GM20000 (cell line): ENCODE data around the gene SDC3.

Experiments
- DNase-seq: peaks from one replicate; pipeline ENCODE4 v3.0.0; 2012; ENCODE audit warnings: low spot score
- CTCF ChIP-seq: IDR thresholded peaks from 2 replicates; pipeline ENCODE4 v1.5.1; 2012; ENCODE audit warnings: mild to moderate bottlenecking, control low read depth; ENCODE audit errors: extremely low read depth, missing control alignments

Gene SDC3

GRCh38 chr1:30875916-30876315 lies 32.6 kb downstream of the SDC3 start:
- no peak for DNase-seq
- TF ChIP-seq CTCF: no peak

- no peak for TF ChIP-seq CTCF
- no peak for DNase-seq
Measured at GRCh38 chr1:30875197-30875596, 33.4 kb downstream of the SDC3 start.

- no peak for DNase-seq
Measured at GRCh38 chr1:30874176-30874575, 34.4 kb downstream of the SDC3 start.

GRCh38 chr1:30872948-30873263 lies 35.7 kb downstream of the SDC3 start:
- TF ChIP-seq CTCF: no peak
- DNase-seq: no peak

More at GRCh38 chr1:30874176-30874575, 34.4 kb downstream of the SDC3 start:
- no peak for TF ChIP-seq CTCF

GRCh38 chr1:30872033-30872947 lies 36.3 kb downstream of the SDC3 start:
- DNase-seq: no peak
- no peak for TF ChIP-seq CTCF

GRCh38 chr1:30871276-30871871 lies 37.2 kb downstream of the SDC3 start:
- TF ChIP-seq CTCF: no peak
- no peak for DNase-seq

- no peak for TF ChIP-seq CTCF
- DNase-seq: no peak
Measured at GRCh38 chr1:30870656-30871055, 37.9 kb downstream of the SDC3 start.
